Activated naive CD4-positive, alpha-beta T cell treated with anti-CD3 and anti-CD28 coated beads, Interleukin-2, amount 50 U/mL, for 24 hours (primary cell): ENCODE data around the gene SCGB1D2.
"Not testable (repeated sequence)": the region's sequence is repeated elsewhere in the genome, so short reads cannot be mapped to it uniquely, and the experiment has no call there.

ENCODE experiments used
- H3K27ac Mint-ChIP-seq: one replicate; pipeline ENCODE4 v1.8.0; 2021; ENCODE audit warnings: mild to moderate bottlenecking, mixed read lengths
- H3K27me3 Mint-ChIP-seq: one replicate; pipeline ENCODE4 v1.8.0; 2021; ENCODE audit warnings: mixed read lengths
- H3K36me3 Mint-ChIP-seq: one replicate; pipeline ENCODE4 v1.8.0; 2021; ENCODE audit warnings: mixed read lengths
- H3K4me1 Mint-ChIP-seq: one replicate; pipeline ENCODE4 v1.8.0; 2021; ENCODE audit warnings: mixed read lengths
- H3K4me3 Mint-ChIP-seq: one replicate; pipeline ENCODE4 v1.8.0; 2021; ENCODE audit warnings: mild to moderate bottlenecking, mixed read lengths
- H3K9me3 Mint-ChIP-seq: one replicate; pipeline ENCODE4 v1.8.0; 2021; ENCODE audit warnings: mixed read lengths

The SCGB1D2 gene

DNA sequence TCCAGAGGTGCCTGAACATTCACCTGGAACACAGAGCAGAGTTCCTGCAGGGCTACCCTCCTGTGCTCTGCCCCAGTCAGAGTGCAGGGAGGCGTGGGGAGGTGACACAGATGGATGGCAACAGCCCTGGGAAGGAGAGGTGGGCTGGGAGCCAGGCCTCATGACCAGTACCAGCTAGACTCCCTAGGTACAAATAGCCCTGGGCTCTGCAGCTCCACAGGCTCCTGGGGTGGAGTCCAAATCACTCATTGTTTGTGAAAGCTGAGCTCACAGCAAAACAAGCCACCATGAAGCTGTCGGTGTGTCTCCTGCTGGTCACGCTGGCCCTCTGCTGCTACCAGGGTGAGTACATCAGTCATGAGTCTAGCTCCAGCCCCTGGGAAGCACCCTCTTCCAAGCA lies at the start of gene SCGB1D2:
Gene SCGB1D2 (plus strand): TSS at position 219 of the 400 bp plus-strand sequence. CDS start 69 bp downstream, at position 288.
- Mint-ChIP-seq H3K9me3 (no peaks in the 10 kb centered on the region), H3K27ac (no peak within 1 kb of the TSS), H3K4me1 (no peaks in the 10 kb centered on the region), H3K4me3 (no peak within 1 kb of the TSS), H3K36me3 (no peaks in the 10 kb centered on the region), H3K27me3 (peaks cover 15% of the 10 kb centered on the region)

DNA sequence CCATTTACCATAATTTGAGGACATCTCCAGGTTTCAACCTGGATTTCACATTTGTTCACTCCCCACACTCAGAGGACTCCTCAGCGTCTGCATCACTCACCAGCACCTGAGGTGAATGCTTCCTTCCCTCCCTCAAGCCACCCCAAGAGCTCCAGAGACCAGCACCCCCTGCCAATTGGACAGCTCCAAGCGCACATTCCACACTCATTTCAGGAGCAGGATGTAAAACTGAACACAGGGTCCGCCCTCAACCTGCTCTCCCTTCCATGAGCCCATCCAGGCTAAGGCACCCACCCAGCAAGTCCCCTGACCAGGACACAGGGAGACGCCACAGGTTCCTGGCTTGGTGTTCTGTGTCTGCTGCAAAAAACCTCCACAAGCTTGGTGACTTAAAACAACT lies 48.1 kb upstream of the SCGB1D2 start:
- H3K27ac Mint-ChIP-seq = no peak overlapping the region
- peaks cover 26% of the 10 kb centered on the region for H3K27me3 Mint-ChIP-seq
- no peaks in the 10 kb centered on the region for H3K9me3 Mint-ChIP-seq
- H3K36me3 Mint-ChIP-seq = no peaks in the 10 kb centered on the region
- H3K4me1 Mint-ChIP-seq = no peaks in the 10 kb centered on the region
- no peak overlapping the region for H3K4me3 Mint-ChIP-seq

GRCh38 chr11:62195010-62195409 lies 47.0 kb upstream of the SCGB1D2 start:
- H3K27me3 Mint-ChIP-seq = peaks cover 25% of the 10 kb centered on the region
- not testable (repeated sequence) for H3K36me3 Mint-ChIP-seq, H3K4me1 Mint-ChIP-seq, H3K27ac Mint-ChIP-seq, H3K4me3 Mint-ChIP-seq, H3K9me3 Mint-ChIP-seq

- H3K9me3 Mint-ChIP-seq = no peaks in the 10 kb centered on the region
- H3K4me1 Mint-ChIP-seq = no peaks in the 10 kb centered on the region
- H3K4me3 Mint-ChIP-seq = no peak overlapping the region
- H3K27me3 Mint-ChIP-seq = peaks cover 25% of the 10 kb centered on the region
- peak overlapping the region; percentile 24 for H3K27ac Mint-ChIP-seq
- no peaks in the 10 kb centered on the region for H3K36me3 Mint-ChIP-seq
These were observed 46.1 kb upstream of the SCGB1D2 start for GRCh38 chr11:62195945-62196344.

DNA sequence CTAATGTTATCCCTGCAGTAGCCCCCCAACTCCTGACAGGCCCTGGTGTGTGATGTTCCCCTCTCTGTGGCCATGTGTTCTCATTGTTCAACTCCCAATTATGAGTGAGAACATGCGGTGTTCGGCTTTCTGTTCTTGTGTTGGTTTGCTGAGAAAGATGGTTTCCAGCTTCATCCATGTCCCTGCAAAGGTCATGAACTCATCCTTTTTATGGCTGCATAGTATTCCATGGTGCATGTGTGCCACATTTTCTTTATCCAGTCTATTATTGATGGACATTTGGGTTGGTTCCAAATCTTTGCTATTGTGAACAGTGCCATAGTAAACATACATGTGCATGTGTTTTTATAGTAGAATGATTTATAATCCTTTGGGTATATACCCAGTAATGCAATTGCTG lies 44.6 kb upstream of the SCGB1D2 start:
- H3K36me3 Mint-ChIP-seq, H3K9me3 Mint-ChIP-seq, H3K4me3 Mint-ChIP-seq, H3K4me1 Mint-ChIP-seq, H3K27ac Mint-ChIP-seq: not testable (repeated sequence)
- peaks cover 24% of the 10 kb centered on the region for H3K27me3 Mint-ChIP-seq

DNA sequence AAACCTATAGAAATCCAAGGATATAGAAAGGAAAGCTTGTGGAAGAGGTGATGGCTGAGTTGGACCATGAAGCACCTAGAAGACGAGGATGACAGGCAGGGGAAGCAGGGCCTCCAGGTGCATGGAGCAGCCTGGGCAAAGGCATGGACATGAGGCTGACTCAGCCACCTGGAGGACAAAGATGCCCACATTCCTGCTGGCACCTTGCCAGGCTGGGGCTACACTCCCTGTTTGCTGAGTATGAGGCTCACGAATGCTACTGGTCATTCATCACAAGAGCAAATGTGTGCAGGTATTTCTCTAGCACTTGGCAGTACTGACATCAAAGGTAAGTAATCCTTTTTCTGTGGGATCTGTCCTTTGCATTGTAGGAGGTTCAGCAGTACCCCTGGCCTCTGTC lies 40.7 kb upstream of the SCGB1D2 start:
- Mint-ChIP-seq H3K9me3 (no peaks in the 10 kb centered on the region), H3K27me3 (peaks cover 13% of the 10 kb centered on the region), H3K4me1 (no peaks in the 10 kb centered on the region), H3K4me3 (no peak overlapping the region), H3K36me3 (no peaks in the 10 kb centered on the region), H3K27ac (no peak overlapping the region)

- Mint-ChIP-seq H3K27me3 (peaks cover 9% of the 10 kb centered on the region), H3K4me1 (no peaks in the 10 kb centered on the region), H3K4me3 (no peak overlapping the region), H3K36me3 (no peaks in the 10 kb centered on the region), H3K9me3 (no peaks in the 10 kb centered on the region), H3K27ac (no peak overlapping the region)
These were observed 39.1 kb upstream of the SCGB1D2 start for GRCh38 chr11:62202910-62203309.

DNA sequence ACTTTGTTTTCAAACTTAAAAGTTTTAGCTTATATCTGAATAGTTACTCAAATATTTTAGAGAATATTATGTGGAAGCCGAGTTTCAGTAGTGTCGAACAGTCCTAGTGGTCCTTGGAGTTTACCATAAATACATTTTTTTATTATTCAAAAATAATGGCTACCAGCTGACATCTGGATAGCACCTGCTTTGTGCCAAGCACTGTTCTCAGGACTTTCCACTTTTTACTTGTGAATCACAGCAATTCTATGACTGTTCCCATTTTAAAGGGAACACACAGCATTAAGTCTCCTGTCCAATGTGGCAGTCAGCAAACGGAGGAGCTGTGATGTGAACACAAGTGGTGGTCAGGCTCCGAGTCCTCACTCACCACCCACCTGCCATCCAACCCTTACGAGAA lies 37.6 kb upstream of the SCGB1D2 start:
- Mint-ChIP-seq H3K4me1 (no peaks in the 10 kb centered on the region), H3K9me3 (no peaks in the 10 kb centered on the region), H3K27me3 (peaks cover 13% of the 10 kb centered on the region), H3K36me3 (no peaks in the 10 kb centered on the region), H3K4me3 (no peak overlapping the region), H3K27ac (no peak overlapping the region)

DNA sequence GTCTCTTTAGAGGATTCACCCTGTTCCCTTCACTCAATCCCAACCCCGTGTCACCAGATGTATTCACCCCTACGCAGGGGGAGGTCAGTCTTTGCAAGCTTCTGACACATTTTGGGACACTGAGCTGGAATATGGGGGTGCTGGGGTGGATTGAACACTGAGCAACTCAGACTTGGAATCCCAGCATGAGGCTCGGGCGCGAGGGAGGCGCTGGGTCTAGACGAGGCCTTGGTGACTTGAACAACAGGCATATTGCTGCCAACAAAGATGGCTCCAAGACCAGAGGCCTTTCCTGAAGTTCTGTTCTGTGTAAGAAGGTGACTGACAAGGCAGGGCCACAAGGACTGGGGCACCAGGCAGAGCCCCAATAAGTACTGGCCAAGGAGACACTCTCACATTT lies 36.6 kb upstream of the SCGB1D2 start:
- H3K27me3 Mint-ChIP-seq = peaks cover 8% of the 10 kb centered on the region
- no peak overlapping the region for H3K4me3 Mint-ChIP-seq
- H3K27ac Mint-ChIP-seq = no peak overlapping the region
- no peaks in the 10 kb centered on the region for H3K9me3 Mint-ChIP-seq
- no peaks in the 10 kb centered on the region for H3K4me1 Mint-ChIP-seq
- no peaks in the 10 kb centered on the region for H3K36me3 Mint-ChIP-seq

DNA sequence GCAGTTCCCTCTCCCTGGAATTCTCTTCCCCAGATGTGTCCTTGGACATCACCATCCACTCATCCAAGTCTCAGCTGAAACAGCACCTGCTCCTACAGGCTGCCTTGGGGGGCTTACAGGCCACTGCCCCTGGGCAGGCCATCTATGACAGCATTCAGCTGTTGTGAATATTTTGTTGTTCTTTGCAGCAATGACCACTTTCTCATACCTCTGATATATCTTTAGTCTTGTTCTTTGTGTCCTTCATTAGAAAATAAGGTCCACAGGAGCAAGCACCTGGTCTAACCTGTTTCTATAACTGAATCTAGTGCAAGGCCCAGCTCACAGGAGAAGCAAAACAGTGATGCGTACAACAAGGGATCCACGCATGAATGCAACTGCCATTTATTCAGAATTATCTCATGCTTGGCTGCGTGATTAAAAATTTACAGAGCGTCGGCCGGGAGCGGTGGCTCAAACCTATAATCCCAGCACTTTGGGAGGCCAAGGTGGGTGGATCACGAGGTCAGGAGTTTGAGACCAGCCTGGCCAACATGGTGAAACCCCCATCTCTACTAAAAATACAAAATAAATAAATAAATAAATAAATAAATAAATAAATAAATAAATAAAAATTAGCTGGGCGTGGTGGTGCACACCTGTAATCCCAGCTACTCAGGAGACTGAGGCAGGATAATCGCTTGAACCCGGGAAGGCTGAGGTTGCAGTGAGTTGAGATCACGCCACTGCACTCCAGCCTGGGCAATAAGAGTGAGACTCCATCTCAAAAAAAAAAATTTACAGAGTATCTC lies 35.6 kb upstream of the SCGB1D2 start:
- not testable (repeated sequence) for H3K27me3 Mint-ChIP-seq, H3K36me3 Mint-ChIP-seq, H3K4me3 Mint-ChIP-seq, H3K9me3 Mint-ChIP-seq, H3K4me1 Mint-ChIP-seq, H3K27ac Mint-ChIP-seq

- Mint-ChIP-seq H3K27ac (no peak overlapping the region), H3K4me1 (no peaks in the 10 kb centered on the region), H3K36me3 (no peaks in the 10 kb centered on the region), H3K4me3 (no peak overlapping the region), H3K9me3 (no peaks in the 10 kb centered on the region), H3K27me3 (peaks cover 6% of the 10 kb centered on the region)
These were observed 33.3 kb upstream of the SCGB1D2 start for GRCh38 chr11:62208785-62209144.

DNA sequence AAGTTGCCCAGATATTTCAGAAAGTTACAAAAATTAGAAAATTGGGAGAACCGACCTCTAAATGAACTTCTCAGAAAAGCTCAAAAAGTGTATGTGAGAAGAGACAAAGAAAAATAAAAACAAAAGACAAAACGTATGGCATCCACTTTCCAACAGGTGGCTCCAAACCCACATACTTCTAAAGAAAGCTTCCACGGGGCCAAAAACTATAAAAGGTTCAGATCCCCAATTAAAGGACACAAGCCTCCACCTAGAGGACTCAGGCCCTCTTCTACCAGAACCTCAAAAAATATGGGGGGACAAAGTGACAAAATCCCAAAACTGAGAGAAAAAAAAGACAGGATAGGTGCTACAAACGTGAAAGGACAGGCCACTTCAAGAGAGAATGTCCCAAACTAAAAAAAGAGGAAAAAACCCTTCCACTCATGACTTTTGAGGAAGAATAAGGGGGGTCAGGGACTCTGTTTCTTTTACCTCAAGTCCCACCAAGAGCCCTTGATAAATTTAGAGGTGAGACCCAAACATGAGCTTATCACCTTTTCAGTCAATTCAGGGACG lies 24.8 kb upstream of the SCGB1D2 start:
- H3K4me1 Mint-ChIP-seq = no peaks in the 10 kb centered on the region
- H3K36me3 Mint-ChIP-seq = no peaks in the 10 kb centered on the region
- H3K27me3 Mint-ChIP-seq = peaks cover 8% of the 10 kb centered on the region
- H3K9me3 Mint-ChIP-seq = peaks cover 5% of the 10 kb centered on the region
- H3K27ac Mint-ChIP-seq = no peak overlapping the region
- H3K4me3 Mint-ChIP-seq = no peak overlapping the region

DNA sequence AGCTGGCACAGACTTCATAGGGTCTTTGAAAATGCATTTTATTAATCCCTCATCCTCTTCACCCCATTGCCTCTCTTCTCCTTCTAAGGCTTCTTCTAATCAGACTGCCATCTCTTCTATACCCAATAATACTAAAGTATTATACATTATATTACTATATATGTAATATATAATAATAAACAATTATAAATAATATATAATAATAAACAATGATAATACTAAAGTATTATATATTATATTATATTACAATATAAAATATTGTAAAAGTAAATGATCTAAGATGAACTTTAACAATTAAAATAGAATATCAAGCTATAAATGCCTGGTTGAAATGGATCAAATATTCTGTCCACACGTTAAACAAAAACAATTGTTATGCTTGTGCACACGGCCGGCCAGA lies 20.5 kb upstream of the SCGB1D2 start:
- H3K4me1 Mint-ChIP-seq = no peaks in the 10 kb centered on the region
- peaks cover 8% of the 10 kb centered on the region for H3K27me3 Mint-ChIP-seq
- no peak overlapping the region for H3K27ac Mint-ChIP-seq
- peaks cover 24% of the 10 kb centered on the region for H3K9me3 Mint-ChIP-seq
- no peak overlapping the region for H3K4me3 Mint-ChIP-seq
- peaks cover 9% of the 10 kb centered on the region for H3K36me3 Mint-ChIP-seq

DNA sequence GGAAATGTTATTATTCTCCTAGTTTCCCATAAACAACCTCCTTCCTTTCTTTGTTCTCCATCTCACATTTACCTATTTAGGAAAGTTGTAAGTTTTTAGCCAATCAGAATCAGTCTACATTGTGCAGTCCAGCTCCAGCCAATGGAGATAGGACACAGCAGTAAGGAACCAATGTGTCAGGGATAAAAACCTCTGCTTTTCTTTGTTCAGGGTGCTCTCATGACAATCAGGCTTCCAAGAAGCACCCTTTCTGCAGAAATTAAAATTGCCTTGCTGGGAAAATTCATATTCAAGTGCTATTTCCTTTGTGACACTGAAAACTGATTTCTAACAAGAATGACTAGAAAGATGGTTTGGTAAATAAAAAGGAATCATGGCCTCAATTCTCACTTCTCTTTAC lies 18.9 kb upstream of the SCGB1D2 start:
- H3K4me3 Mint-ChIP-seq = no peak overlapping the region
- H3K27ac Mint-ChIP-seq = no peak overlapping the region
- H3K27me3 Mint-ChIP-seq = peaks cover 3% of the 10 kb centered on the region
- peaks cover 9% of the 10 kb centered on the region for H3K36me3 Mint-ChIP-seq
- H3K9me3 Mint-ChIP-seq = peaks cover 24% of the 10 kb centered on the region
- H3K4me1 Mint-ChIP-seq = no peaks in the 10 kb centered on the region

GRCh38 chr11:62233730-62234129 lies 8.3 kb upstream of the SCGB1D2 start:
- Mint-ChIP-seq H3K9me3 (no peaks in the 10 kb centered on the region), H3K4me3 (no peak overlapping the region), H3K27ac (no peak overlapping the region), H3K27me3 (peaks cover 19% of the 10 kb centered on the region), H3K36me3 (no peaks in the 10 kb centered on the region), H3K4me1 (no peaks in the 10 kb centered on the region)

DNA sequence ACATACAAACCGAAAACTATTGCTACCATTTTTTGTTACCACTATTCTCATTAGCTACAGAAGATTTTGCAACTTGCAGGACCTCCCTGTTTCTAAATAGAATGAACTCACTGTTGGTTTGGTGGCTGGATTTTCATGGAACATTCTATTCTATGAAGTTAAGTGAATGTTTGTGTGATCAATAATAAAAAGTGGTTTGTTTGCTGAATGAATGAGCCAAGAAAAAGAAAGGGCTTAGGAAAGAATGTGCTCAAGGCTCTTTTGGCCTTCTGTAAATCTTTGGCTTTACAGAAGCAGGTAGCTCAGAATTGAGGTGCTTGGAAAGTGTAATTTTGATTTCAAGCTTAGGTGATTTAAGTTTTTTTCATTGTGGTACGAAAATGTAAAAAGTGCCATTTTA lies 5.9 kb upstream of the SCGB1D2 start:
- H3K4me1 Mint-ChIP-seq = no peaks in the 10 kb centered on the region
- no peak overlapping the region for H3K27ac Mint-ChIP-seq
- H3K27me3 Mint-ChIP-seq = peaks cover 23% of the 10 kb centered on the region
- no peaks in the 10 kb centered on the region for H3K9me3 Mint-ChIP-seq
- no peak overlapping the region for H3K4me3 Mint-ChIP-seq
- no peaks in the 10 kb centered on the region for H3K36me3 Mint-ChIP-seq

GRCh38 chr11:62237499-62237898 lies 4.5 kb upstream of the SCGB1D2 start:
- H3K27ac Mint-ChIP-seq = no peak overlapping the region
- H3K9me3 Mint-ChIP-seq = no peaks in the 10 kb centered on the region
- no peak overlapping the region for H3K4me3 Mint-ChIP-seq
- H3K4me1 Mint-ChIP-seq = no peaks in the 10 kb centered on the region
- H3K36me3 Mint-ChIP-seq = no peaks in the 10 kb centered on the region
- H3K27me3 Mint-ChIP-seq = peaks cover 20% of the 10 kb centered on the region
